ENCODE measurements around the gene PCGF1. TPM values are rescaled to one million over a fixed set of nuclear protein-coding genes. Genes with fewer than 3 reads are reported as not detected.

PCGF1 gene
- total and polyA plus RNA-seq, 9 of the 15 experiments (the other 6 are each of a cell fraction or from before 2014, with no cell fraction given) = 20.3 to 45.7 (median 29.3) TPM

DNA sequence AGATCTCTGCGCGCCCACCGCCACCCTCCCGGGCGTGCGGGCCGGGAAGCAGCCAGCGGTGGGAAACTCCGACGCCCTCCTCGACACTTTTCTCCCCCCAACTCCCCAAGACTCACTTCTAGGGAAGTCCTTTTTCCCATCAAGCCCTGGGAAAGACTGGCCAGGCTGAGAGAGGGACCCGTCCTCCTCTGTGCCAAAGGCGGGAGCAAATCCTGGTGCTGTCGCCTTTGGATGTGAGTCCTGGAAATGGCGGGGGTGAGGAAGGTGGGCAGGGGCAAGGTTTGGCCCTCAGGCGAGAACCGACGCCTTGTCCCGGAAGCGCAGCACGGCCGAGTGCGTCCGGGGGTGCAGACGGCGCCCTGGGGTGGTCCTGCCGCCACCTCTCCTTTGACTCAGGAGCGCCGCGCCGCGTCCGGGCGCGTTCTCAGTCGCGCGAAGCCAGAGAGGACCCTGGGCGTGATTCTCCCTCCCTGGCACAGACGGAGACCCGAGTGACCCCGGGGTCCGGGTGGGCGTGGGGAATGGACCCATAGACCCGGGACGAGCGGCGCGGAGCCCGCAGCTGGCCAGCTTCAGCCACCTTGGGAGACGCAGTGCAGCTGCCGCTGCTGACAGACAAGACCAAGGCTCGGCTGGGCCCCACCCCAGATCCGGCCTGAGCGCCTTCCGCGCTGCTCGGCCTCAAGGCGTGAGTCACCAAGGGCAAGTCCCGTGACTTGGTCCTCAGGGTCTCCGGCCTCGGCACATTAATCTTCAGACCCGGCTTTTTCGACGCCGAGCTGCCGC is 4.6 kb downstream of the PCGF1 start (continued):
- TF ChIP-seq ZNF740 (CRISPR knock-in tag; IDR thresholded peaks at IDR 0.05) (0 out of 2 replicates have a peak, but pooled peaks have one; percentile 33), ZNF740 (tag; IDR thresholded peaks at IDR 0.05) (0 out of 4 replicates have a peak, but pooled peaks of 1 of the 2 experiments have one; percentile 11), CEBPG (CRISPR knock-in tag; IDR thresholded peaks at IDR 0.05) (no peak), CEBPG (tag; conservative IDR thresholded peaks at IDR 0.05 in 1 of 2, IDR thresholded peaks at IDR 0.05 in 1 of 2) (no peak), SAFB (IDR thresholded peaks at IDR 0.05; ENCODE audit: borderline replicate concordance, low read depth, low read length) (no peak; the same call in 1 of the 2 replicates), ZNF398 (CRISPR knock-in tag; IDR thresholded peaks at IDR 0.05) (no peak), SMAD1 (IDR thresholded peaks at IDR 0.05; ENCODE audit: low read depth, low read length, partially characterized antibody) (no peak), EP400 (IDR thresholded peaks at IDR 0.05) (peak; percentile 78), MTA3 (IDR thresholded peaks at IDR 0.05; ENCODE audit: borderline replicate concordance) (peak; percentile 63), NCOA4 (IDR thresholded peaks at IDR 0.05; ENCODE audit: partially characterized antibody) (no peak), SMAD2 (IDR thresholded peaks at IDR 0.05; ENCODE audit: low read depth, low read length) (no peak), HDAC1 (IDR thresholded peaks at IDR 0.05) (peak in 1 of 2 experiments; percentile 37; a peak in 2 of 4 replicates), CXXC5 (CRISPR knock-in tag; IDR thresholded peaks at IDR 0.05) (peak; percentile 83), MXD1 (CRISPR knock-in tag; IDR thresholded peaks at IDR 0.05; ENCODE audit: borderline replicate concordance, poor library complexity, severe bottlenecking) (no peak), ZBTB7A (IDR thresholded peaks at IDR 0.05; ENCODE audit: borderline replicate concordance, control insufficient read depth, low read depth, low read length) (peak; percentile 52), THRA (IDR thresholded peaks at IDR 0.05) (no peak), TEAD1 (CRISPR knock-in tag; IDR thresholded peaks at IDR 0.05) (no peak)
- TF ChIP-seq, protein P1, sequence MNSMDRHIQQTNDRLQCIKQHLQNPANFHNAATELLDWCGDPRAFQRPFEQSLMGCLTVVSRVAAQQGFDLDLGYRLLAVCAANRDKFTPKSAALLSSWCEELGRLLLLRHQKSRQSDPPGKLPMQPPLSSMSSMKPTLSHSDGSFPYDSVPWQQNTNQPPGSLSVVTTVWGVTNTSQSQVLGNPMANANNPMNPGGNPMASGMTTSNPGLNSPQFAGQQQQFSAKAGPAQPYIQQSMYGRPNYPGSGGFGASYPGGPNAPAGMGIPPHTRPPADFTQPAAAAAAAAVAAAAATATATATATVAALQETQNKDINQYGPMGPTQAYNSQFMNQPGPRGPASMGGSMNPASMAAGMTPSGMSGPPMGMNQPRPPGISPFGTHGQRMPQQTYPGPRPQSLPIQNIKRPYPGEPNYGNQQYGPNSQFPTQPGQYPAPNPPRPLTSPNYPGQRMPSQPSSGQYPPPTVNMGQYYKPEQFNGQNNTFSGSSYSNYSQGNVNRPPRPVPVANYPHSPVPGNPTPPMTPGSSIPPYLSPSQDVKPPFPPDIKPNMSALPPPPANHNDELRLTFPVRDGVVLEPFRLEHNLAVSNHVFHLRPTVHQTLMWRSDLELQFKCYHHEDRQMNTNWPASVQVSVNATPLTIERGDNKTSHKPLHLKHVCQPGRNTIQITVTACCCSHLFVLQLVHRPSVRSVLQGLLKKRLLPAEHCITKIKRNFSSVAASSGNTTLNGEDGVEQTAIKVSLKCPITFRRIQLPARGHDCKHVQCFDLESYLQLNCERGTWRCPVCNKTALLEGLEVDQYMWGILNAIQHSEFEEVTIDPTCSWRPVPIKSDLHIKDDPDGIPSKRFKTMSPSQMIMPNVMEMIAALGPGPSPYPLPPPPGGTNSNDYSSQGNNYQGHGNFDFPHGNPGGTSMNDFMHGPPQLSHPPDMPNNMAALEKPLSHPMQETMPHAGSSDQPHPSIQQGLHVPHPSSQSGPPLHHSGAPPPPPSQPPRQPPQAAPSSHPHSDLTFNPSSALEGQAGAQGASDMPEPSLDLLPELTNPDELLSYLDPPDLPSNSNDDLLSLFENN (IDR thresholded peaks at IDR 0.05; ENCODE audit: low read depth in 2 of 2, low read length in 2 of 2) = no peak

Measured in K562 (cell line).